SK-N-SH treated with all-trans-retinoic acid at 6 μM for 48 hours (cell line): ENCODE data around the gene CDH4.

ENCODE experiments used
- ATAC-seq: fragments of 200-7000 bp; cut with Tn5 transposase; 3 replicates; pipeline ENCODE4 v1.9.1; 2020; ENCODE audit warnings: mild to moderate bottlenecking, moderate library complexity
- ARNTL ChIP-seq: fragments of 450-650 bp; formaldehyde crosslinking; IDR thresholded peaks from 2 replicates; pipeline ENCODE4 v1.5.0; 2020; ENCODE audit warnings: low read depth, mild to moderate bottlenecking, moderate library complexity, borderline replicate concordance
- BACH2 ChIP-seq: fragments of 250-450 bp; sonication (Bioruptor Pico); IDR thresholded peaks from 2 replicates; pipeline ENCODE4 v1.9.0; 2021; ENCODE audit warnings: mild to moderate bottlenecking, borderline replicate concordance
- CREB5 ChIP-seq: fragments of 250-450 bp; sonication (Bioruptor Pico); IDR thresholded peaks from 2 replicates; pipeline ENCODE4 v1.5.1; 2020; ENCODE audit warnings: low read depth, mild to moderate bottlenecking, moderate library complexity
- CSRNP3 ChIP-seq: fragments of 250-450 bp; sonication (Bioruptor Pico); IDR thresholded peaks from 2 replicates; pipeline ENCODE4 v1.5.1; 2021; ENCODE audit warnings: mild to moderate bottlenecking, moderate library complexity
- ESRRG ChIP-seq: fragments of 250-450 bp; sonication (Bioruptor Pico); IDR thresholded peaks from 2 replicates; pipeline ENCODE4 v1.6.1; 2021; ENCODE audit warnings: mild to moderate bottlenecking
- GLIS3 ChIP-seq: fragments of 250-450 bp; sonication (Bioruptor Pico); IDR thresholded peaks from 2 replicates; pipeline ENCODE4 v1.5.0; 2020; ENCODE audit warnings: mild to moderate bottlenecking, moderate library complexity
- ISL1 ChIP-seq: fragments of 250-450 bp; sonication (Bioruptor Pico); IDR thresholded peaks from 2 replicates; pipeline ENCODE4 v2.1.2; 2022; ENCODE audit warnings: mild to moderate bottlenecking, moderate library complexity
- OSR1 ChIP-seq: fragments of 250-450 bp; sonication (Bioruptor Pico); IDR thresholded peaks from 2 replicates; pipeline ENCODE4 v1.8.0; 2022; ENCODE audit warnings: moderate library complexity, mild to moderate bottlenecking, inconsistent platforms
- POU6F1 ChIP-seq: fragments of 250-450 bp; sonication (Bioruptor Pico); IDR thresholded peaks from 2 replicates; pipeline ENCODE4 v1.8.0; 2021; ENCODE audit warnings: low read depth, mild to moderate bottlenecking, moderate library complexity, borderline replicate concordance
- PPARA ChIP-seq: fragments of 250-450 bp; sonication (Bioruptor Pico); IDR thresholded peaks from 2 replicates; pipeline ENCODE4 v1.5.0; 2020; ENCODE audit warnings: mild to moderate bottlenecking, borderline replicate concordance
- RARB ChIP-seq: fragments of 250-450 bp; sonication (Bioruptor Pico); IDR thresholded peaks from 2 replicates; pipeline ENCODE4 v1.8.0; 2021; ENCODE audit warnings: mild to moderate bottlenecking, moderate library complexity
- SNAI2 ChIP-seq: fragments of 250-450 bp; sonication (Bioruptor Pico); IDR thresholded peaks from 2 replicates; pipeline ENCODE4 v1.5.0; 2020; ENCODE audit warnings: mild to moderate bottlenecking, moderate library complexity
- TOX ChIP-seq: fragments of 250-450 bp; sonication (Bioruptor Pico); IDR thresholded peaks from 2 replicates; pipeline ENCODE4 v1.8.0; 2021; ENCODE audit warnings: mild to moderate bottlenecking, moderate library complexity, borderline replicate concordance
- TSHZ2 ChIP-seq: fragments of 250-450 bp; sonication (Bioruptor Pico); IDR thresholded peaks from 2 replicates; pipeline ENCODE4 v1.5.0; 2020; ENCODE audit warnings: mild to moderate bottlenecking, moderate library complexity
- ZC3H10 ChIP-seq: fragments of 250-450 bp; sonication (Bioruptor Pico); IDR thresholded peaks from 2 replicates; pipeline ENCODE4 v1.5.1; 2021; ENCODE audit warnings: mild to moderate bottlenecking, moderate library complexity
- ZFP30 ChIP-seq: fragments of 450-650 bp; formaldehyde crosslinking; IDR thresholded peaks from 2 replicates; pipeline ENCODE4 v1.5.0; 2022; ENCODE audit warnings: mild to moderate bottlenecking, moderate library complexity
- ZNF565 ChIP-seq: fragments of 450-650 bp; formaldehyde crosslinking; conservative IDR thresholded peaks from 2 replicates; pipeline ENCODE4 v1.5.0; 2020; ENCODE audit warnings: low read depth, mild to moderate bottlenecking, moderate library complexity
- ZNF70 ChIP-seq: fragments of 450-650 bp; formaldehyde crosslinking; IDR thresholded peaks from 2 replicates; pipeline ENCODE4 v1.5.0; 2020; ENCODE audit warnings: mild to moderate bottlenecking, moderate library complexity
- ZNF8 ChIP-seq: fragments of 450-650 bp; formaldehyde crosslinking; IDR thresholded peaks from 2 replicates; pipeline ENCODE4 v1.5.0; 2020; ENCODE audit warnings: mild to moderate bottlenecking, moderate library complexity

Gene CDH4

GRCh38 chr20:61299618-61300017 is 47.6 kb downstream of the CDH4 start:
- ATAC-seq, result no peak
- no peak for TF ChIP-seq TOX (CRISPR knock-in tag)
- TF ChIP-seq ISL1, result no peak

- TF ChIP-seq ARNTL (no peak), ISL1 (no peak)
- ATAC-seq, result no peak
Measured at GRCh38 chr20:61300293-61300692, 48.2 kb downstream of the CDH4 start.

- ATAC-seq, result no peak
Measured at GRCh38 chr20:61300709-61301108, 48.6 kb downstream of the CDH4 start.

GRCh38 chr20:61301711-61302525 is 49.9 kb downstream of the CDH4 start:
- TF ChIP-seq POU6F1 (CRISPR knock-in tag), result no peak
- TF ChIP-seq GLIS3 (CRISPR knock-in tag), result no peak
- no peak for TF ChIP-seq ZC3H10 (CRISPR knock-in tag)
- no peak for TF ChIP-seq CREB5 (CRISPR knock-in tag)
- TF ChIP-seq ZNF565, result no peak
- no peak for TF ChIP-seq TSHZ2
- TF ChIP-seq CSRNP3 (CRISPR knock-in tag), result no peak
- TF ChIP-seq BACH2, result no peak
- no peak for TF ChIP-seq RARB (CRISPR knock-in tag)
- no peak for TF ChIP-seq ZNF8
- TF ChIP-seq TOX (CRISPR knock-in tag), result no peak
- ATAC-seq, result no peak

More at GRCh38 chr20:61300709-61301108, 48.6 kb downstream of the CDH4 start:
- TF ChIP-seq TOX (CRISPR knock-in tag) (no peak), OSR1 (CRISPR knock-in tag) (no peak), ZNF70 (CRISPR knock-in tag) (no peak), ISL1 (no peak), ESRRG (no peak), PPARA (CRISPR knock-in tag) (no peak), ZC3H10 (CRISPR knock-in tag) (no peak), SNAI2 (CRISPR knock-in tag) (no peak), ARNTL (no peak), ZFP30 (CRISPR knock-in tag) (no peak), CSRNP3 (CRISPR knock-in tag) (no peak)
